Measurements from ENCODE around the gene ITGB4.

Gene ITGB4

GRCh38 chr17:75723171-75723930 lies 2.1 kb downstream of the ITGB4 start:
- no peak overlapping the region for H3K4me3 ChIP-seq (ENCODE audit: low read length)
- DNase-seq (ENCODE audit: low read depth): no peak
- TF ChIP-seq CTCF (conservative IDR thresholded peaks at IDR 0.05; ENCODE audit: low read length): no peak

- no peak for TF ChIP-seq CTCF (conservative IDR thresholded peaks at IDR 0.05; ENCODE audit: low read length)
- DNase-seq (ENCODE audit: low read depth): no peak
- no peak overlapping the region for H3K4me3 ChIP-seq (ENCODE audit: low read length)
Measured at GRCh38 chr17:75724016-75725003, 3.1 kb downstream of the ITGB4 start.

GRCh38 chr17:75725504-75725903 lies 4.2 kb downstream of the ITGB4 start:
- no peak overlapping the region for H3K4me3 ChIP-seq (ENCODE audit: low read length)
- TF ChIP-seq CTCF (conservative IDR thresholded peaks at IDR 0.05; ENCODE audit: low read length): no peak
- DNase-seq (ENCODE audit: low read depth): no peak

- no peak for DNase-seq (ENCODE audit: low read depth)
- TF ChIP-seq CTCF (conservative IDR thresholded peaks at IDR 0.05; ENCODE audit: low read length): no peak
- no peak overlapping the region for H3K4me3 ChIP-seq (ENCODE audit: low read length)
Measured at GRCh38 chr17:75727391-75727790, 6.1 kb downstream of the ITGB4 start.

- H3K4me3 ChIP-seq (ENCODE audit: low read length): no peak overlapping the region
- DNase-seq (ENCODE audit: low read depth): no peak
- no peak for TF ChIP-seq CTCF (conservative IDR thresholded peaks at IDR 0.05; ENCODE audit: low read length)
Measured at GRCh38 chr17:75729351-75729750, 8.1 kb downstream of the ITGB4 start.

- H3K4me3 ChIP-seq (ENCODE audit: low read length): no peak overlapping the region
- no peak for TF ChIP-seq CTCF (conservative IDR thresholded peaks at IDR 0.05; ENCODE audit: low read length)
- DNase-seq (ENCODE audit: low read depth): no peak
Measured at GRCh38 chr17:75730065-75730464, 8.8 kb downstream of the ITGB4 start.
